ENCODE measurements around the gene HTT-AS. TPM values are rescaled to one million over a fixed set of nuclear protein-coding genes. Genes with fewer than 3 reads are reported as not detected.

The HTT-AS gene
- total and polyA plus RNA-seq, 2 of the 8 experiments (the other 6 are each of a cell fraction or from before 2014, with no cell fraction given) = not detected

DNA sequence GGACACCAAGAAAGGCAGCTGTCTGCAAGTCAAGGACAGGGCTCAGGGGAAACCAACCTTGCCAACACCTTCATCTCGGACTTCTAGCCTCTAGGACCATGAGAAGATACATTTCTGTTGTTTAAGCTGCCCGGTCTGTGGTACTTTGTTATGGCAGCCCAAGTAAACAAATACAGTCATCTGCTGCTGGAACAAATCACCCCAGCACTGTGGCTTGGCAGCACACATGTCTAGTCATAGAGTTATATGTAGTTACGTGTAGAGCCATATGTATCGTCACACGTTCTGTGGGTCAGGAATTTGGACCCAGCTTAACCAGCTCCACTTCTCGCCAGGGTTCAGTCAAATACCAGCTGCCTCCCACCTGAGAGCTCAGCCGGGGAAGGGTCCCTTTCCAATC lies 2.5 kb downstream of the HTT-AS start (continued):
- TF ChIP-seq JUND (IDR thresholded peaks at IDR 0.05; ENCODE audit: low read length) = no peak
